CD4-positive, alpha-beta T cell treated with Interleukin-1 beta for 1 hour (primary cell): ENCODE results near the gene SLC25A26.
"Not testable (repeated sequence)": the region's sequence is repeated elsewhere in the genome, so short reads cannot be mapped to it uniquely, and the experiment has no call there.

Source experiments
- DNase-seq, 2 donors: peaks; one replicate each; pipeline ENCODE4 v3.0.0-alpha.2; 2020 to 2022

Gene SLC25A26

DNA sequence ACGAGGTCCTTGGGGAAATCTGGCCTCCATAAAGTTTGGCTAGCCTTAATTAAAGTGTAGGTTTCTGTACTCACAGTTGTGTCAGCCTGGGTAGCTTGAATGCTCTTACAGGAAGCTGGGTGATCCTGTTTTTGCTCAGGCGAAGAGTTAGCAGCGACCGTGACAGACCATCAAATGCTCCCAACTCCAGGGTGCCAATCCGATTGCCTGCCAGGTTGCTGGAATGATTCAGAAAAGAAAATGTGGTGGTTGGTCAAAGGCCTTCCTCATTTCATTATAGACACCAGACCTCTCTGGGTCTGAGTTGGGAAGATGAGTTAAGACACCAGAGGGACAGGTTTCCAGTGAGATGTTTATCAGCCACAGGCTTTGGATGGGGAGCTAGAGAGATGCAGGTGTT is 194.0 kb downstream of the SLC25A26 start:
- no peak for DNase-seq

GRCh38 chr3:66415867-66416428 is 195.1 kb downstream of the SLC25A26 start:
- no peak for DNase-seq

DNA sequence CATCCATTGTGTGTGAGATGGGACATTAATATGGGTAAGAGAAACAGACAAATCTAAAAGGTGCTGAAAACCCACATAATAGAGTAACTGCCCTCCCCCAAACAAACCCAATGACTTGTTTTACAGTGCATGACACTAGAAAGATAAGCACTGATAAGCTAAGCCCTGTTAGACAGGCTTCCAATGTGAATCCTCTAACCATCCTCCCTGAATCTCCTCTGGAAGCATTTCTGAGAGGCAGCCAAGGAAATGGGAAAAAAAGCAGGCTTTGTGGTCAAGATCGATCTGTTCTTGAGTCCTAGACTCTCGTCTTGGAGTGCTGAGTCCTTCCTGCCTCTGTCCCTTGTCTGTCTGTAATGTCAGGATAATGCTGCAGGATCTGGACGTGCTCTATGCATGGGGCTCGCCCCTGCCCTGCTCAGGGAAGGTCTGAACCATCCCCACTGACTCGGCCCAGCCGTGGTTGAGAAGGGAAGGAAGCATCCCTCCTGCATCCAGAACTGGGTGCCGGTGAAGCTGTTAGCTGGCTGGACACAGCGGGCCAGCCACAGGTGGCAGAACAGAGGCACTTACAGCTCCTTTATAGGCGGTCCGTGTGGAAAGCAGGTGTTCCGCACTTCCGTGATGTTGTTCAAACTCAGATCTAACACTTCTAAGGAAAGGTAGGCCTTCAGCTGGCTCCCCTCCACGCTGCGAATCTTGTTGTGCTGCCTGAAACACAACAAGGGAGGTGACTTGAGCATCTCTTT is 195.9 kb downstream of the SLC25A26 start:
- DNase-seq, result no peak

DNA sequence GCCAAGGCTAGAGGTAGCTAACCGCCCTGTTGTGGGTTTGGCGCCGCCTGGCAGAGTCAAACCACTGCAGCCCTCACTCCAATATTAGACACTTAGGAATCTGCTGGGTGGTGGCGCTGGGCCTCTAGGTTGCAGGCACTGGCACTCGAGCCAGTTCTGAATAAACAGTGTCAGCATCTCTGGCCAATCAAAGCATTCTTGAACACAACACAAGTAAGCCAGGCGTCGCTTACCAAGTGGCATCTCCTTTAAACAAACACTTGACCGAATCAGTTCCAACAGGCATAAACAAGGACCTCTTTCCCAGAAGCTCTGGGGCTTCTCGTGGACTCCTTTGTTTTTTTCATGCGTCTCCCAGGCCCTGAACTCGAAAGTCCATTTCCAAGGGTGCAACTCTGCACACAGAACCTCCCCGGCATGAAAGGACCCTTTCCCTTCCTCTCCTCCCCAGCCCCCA is 197.7 kb downstream of the SLC25A26 start:
- DNase-seq, result no peak

DNA sequence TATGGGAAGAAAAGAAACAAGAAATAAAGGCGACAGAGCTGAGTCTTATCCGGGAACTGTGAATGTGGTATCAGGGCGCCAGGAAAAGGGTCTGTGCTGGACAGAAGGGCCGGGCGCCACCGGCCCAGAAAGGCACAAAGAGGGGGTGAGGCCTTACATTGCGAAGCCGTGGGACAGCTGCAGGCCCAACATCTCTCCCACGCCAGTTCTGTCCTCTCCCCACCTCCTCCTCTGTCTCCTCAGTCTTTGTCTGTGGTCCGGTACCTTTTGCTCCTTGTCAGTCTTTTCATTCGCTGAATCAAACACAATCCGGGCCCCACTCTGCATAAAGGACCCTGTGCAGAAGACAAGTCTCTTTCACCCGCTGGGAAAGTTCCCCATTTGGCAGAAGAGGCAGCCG is 198.2 kb downstream of the SLC25A26 start:
- no peak for DNase-seq

DNA sequence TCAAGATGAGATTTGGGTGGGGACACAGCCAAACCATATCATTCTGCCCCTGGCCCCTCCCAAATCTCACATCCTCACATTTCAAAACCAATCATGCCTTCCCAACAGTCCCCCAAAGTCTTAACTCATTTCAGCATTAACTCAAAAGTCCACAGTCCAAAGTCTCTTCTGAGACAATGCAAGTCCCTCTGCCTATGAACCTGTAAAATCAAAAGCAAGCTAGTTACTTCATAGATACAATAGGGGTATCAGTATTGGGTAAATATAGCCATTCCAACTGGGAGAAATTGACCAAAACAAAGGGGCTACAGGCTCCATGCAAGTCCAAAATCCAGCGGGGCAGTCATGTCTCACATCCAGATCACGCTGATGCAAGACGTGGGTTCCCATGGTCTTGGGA is 200.3 kb downstream of the SLC25A26 start:
- not testable (repeated sequence) for DNase-seq

DNA sequence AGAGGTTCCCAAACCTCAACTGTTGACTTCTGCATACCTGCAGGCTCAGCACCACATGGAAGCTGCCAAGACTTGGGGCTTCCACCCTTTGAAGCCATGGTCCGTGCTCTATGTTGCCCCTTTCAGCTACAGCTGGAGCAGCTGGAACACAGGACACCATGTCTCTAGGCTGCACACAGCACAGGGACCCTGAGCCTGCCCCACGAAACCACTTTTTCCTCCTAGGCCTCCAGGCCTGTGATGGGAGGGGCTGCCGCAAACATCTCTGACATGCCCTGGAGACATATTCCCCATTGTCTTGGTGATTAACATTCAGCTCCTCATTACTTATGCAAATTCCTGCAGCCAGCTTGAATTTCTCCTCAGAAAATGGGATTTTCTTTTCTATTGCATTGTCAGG is 201.1 kb downstream of the SLC25A26 start:
- not testable (repeated sequence) for DNase-seq

GRCh38 chr3:66423791-66424190 is 203.0 kb downstream of the SLC25A26 start:
- DNase-seq, result no peak

GRCh38 chr3:66425032-66425431 is 204.2 kb downstream of the SLC25A26 start:
- no peak for DNase-seq

DNA sequence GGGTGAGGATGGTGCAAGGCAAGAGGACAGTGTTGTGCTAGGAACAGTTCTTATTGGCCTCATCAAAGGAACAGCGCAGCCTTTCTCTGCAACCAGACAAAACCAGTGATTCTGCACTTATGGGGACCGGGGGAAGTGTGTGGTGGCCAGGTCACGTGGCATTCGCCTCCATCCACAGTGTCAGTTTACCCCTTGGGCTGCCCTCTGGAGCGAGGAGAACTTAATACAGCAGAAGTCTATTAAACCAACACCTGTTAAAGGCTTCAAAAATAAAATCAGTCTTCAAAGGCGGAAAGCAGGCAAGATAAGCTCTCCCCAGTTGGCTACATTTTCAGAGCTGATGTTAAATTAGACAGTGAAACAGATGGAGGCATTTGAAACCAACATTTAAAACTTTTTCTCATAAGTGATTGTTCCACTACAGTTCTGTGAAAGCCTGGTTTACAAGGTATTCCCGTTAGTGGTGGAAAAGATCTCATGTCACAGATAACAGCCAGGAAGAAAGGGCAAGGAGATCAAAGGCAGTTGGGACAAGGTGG is 204.8 kb downstream of the SLC25A26 start:
- no peak for DNase-seq

GRCh38 chr3:66426135-66426534 is 205.3 kb downstream of the SLC25A26 start:
- no peak for DNase-seq

GRCh38 chr3:66427352-66427751 is 206.6 kb downstream of the SLC25A26 start:
- DNase-seq, result no peak

- no peak for DNase-seq
Observed at GRCh38 chr3:66427951-66428474, 207.2 kb downstream of the SLC25A26 start.
